K562 (cell line): ENCODE measurements around the gene CAMK2G. TPM values are rescaled to one million over a fixed set of nuclear protein-coding genes. Genes with fewer than 3 reads are reported as not detected.

Source experiments
- CBFB ChIP-seq: sonication (generic); formaldehyde crosslinking; IDR thresholded peaks from 2 replicates; pipeline ENCODE4 v1.4.0; 2020; ENCODE audit warnings: mild to moderate bottlenecking, missing genetic modification reagents
- CXXC5 ChIP-seq: fragments of 250-450 bp; sonication (Bioruptor Pico); IDR thresholded peaks from 2 replicates; pipeline ENCODE4 v1.8.0; 2022; ENCODE audit warnings: inconsistent platforms, mild to moderate bottlenecking, moderate library complexity
- DPF2 ChIP-seq: fragments of 450-650 bp; IDR thresholded peaks from 2 replicates; pipeline ENCODE4 v1.6.1; 2016
- FOXJ2 ChIP-seq: fragments of 200-800 bp; sonication (Bioruptor generic); IDR thresholded peaks from 2 replicates; pipeline ENCODE4 v1.6.1; 2016; ENCODE audit warnings: missing genetic modification characterization, missing compliant biosample characterization
- GTF2E2 ChIP-seq: fragments of 200-800 bp; sonication (Bioruptor generic); IDR thresholded peaks from 2 replicates; pipeline ENCODE4 v1.6.1; 2016; ENCODE audit warnings: missing genetic modification characterization, missing compliant biosample characterization
- HDAC1 ChIP-seq, 2 experiments: fragments of 450-650 bp; IDR thresholded peaks; 2 replicates each; pipeline ENCODE4 v1.6.1; 2016 to 2017; ENCODE audit warnings: inconsistent platforms in 1 of 2, mild to moderate bottlenecking in 1 of 2, moderate library complexity in 1 of 2
- HDAC8 ChIP-seq: fragments of 450-650 bp; IDR thresholded peaks from 2 replicates; pipeline ENCODE4 v1.6.1; 2016; ENCODE audit warnings: mild to moderate bottlenecking, missing genetic modification characterization, moderate library complexity, missing compliant biosample characterization
- LEF1 ChIP-seq: fragments of 450-650 bp; IDR thresholded peaks from 2 replicates; pipeline ENCODE4 v1.6.1; 2016; ENCODE audit warnings: mild to moderate bottlenecking
- MTA1 ChIP-seq: fragments of 450-650 bp; IDR thresholded peaks from 2 replicates; pipeline ENCODE4 v1.6.1; 2017; ENCODE audit warnings: borderline replicate concordance
- NCOA4 ChIP-seq: fragments of 450-650 bp; IDR thresholded peaks from 2 replicates; pipeline ENCODE4 v1.6.1; 2018; ENCODE audit warnings: mild to moderate bottlenecking; ENCODE audit not compliant: partially characterized antibody
- PHF8 ChIP-seq: fragments of 200-600 bp; sonication (generic); IDR thresholded peaks from 2 replicates; pipeline ENCODE4 v1.6.1; 2012; ENCODE audit warnings: mixed run types, mild to moderate bottlenecking, inconsistent platforms, low read length, moderate library complexity, borderline replicate concordance
- POLR3G ChIP-seq: IDR thresholded peaks from 2 replicates; pipeline ENCODE4 v1.6.1; 2011; ENCODE audit not compliant: insufficient read length, insufficient replicate concordance; ENCODE audit errors: extremely low read depth
- RBM17 ChIP-seq: fragments of 200-400 bp; formaldehyde crosslinking; IDR thresholded peaks from 2 replicates; pipeline ENCODE4 v1.6.1; 2017; ENCODE audit warnings: low read depth, mild to moderate bottlenecking, low read length, borderline replicate concordance
- SRSF7 ChIP-seq: fragments of 200-400 bp; formaldehyde crosslinking; optimal IDR thresholded peaks from 2 replicates; pipeline ENCODE3; 2017; ENCODE audit warnings: mild to moderate bottlenecking, low read depth, low read length
- USF1 ChIP-seq: sonication (generic); formaldehyde crosslinking; IDR thresholded peaks from 2 replicates; pipeline ENCODE4 v1.9.0; 2022; ENCODE audit warnings: mild to moderate bottlenecking, missing genetic modification reagents
- ZNF12 ChIP-seq: sonication (generic); formaldehyde crosslinking; IDR thresholded peaks from 2 replicates; pipeline ENCODE4 v1.4.0; 2020; ENCODE audit warnings: mild to moderate bottlenecking, missing genetic modification reagents
- ZNF316 ChIP-seq: fragments of 450-650 bp; IDR thresholded peaks from 2 replicates; pipeline ENCODE4 v1.6.1; 2016
- ZNF431 ChIP-seq: sonication (generic); formaldehyde crosslinking; IDR thresholded peaks from 2 replicates; pipeline ENCODE4 v1.8.0; 2022; ENCODE audit warnings: mild to moderate bottlenecking, missing genetic modification reagents
- ZNF436 ChIP-seq: fragments of 250-450, 450-650 bp; sonication (Bioruptor Pico); formaldehyde crosslinking; IDR thresholded peaks from 2 replicates; pipeline ENCODE4 v1.7.0; 2020; ENCODE audit warnings: mild to moderate bottlenecking
- polyA plus RNA-seq, 8 experiments: library from polyadenylated mRNA; depleted of rRNA in 4 of 8; stranded (reverse) in 5 of 8; unstranded in 3 of 8; fragments of >200 nt; fragmentation: Nextera tagmentation in 2 of 8; fragmentation: Illumina TruSeq in 1 of 8; extraction: Ambion mirVana in 2 of 8; extraction: Trizol in 1 of 8; gene quantifications; 2 replicates each; pipeline versions ENCODE4 v1.2.1 to v1.2.3, GENCODE V29; 2011 to 2014; ENCODE audit warnings: inconsistent platforms in 1 of 8, missing spikeins in 1 of 8
- total RNA-seq, 7 experiments: library from RNA; depleted of rRNA in 6 of 7; stranded (reverse); fragments of >200 nt in 6 of 7; fragmentation: Illumina TruSeq in 2 of 7; extraction: Trizol in 2 of 7; gene quantifications; 2 replicates each; pipeline versions ENCODE4 v1.2.1 to v1.2.3, GENCODE V29; 2011 to 2021; ENCODE audit warnings: low replicate concordance in 1 of 7
- TF ChIP-seq, protein P1 (sequence below): fragments of 450-650 bp; IDR thresholded peaks from 2 replicates; pipeline ENCODE4 v1.6.1; 2018; ENCODE audit not compliant: partially characterized antibody
- TF ChIP-seq, protein P2 (sequence below): fragments of 450-650 bp; formaldehyde crosslinking; conservative IDR thresholded peaks from 2 replicates; pipeline ENCODE4 v1.4.0; 2022; ENCODE audit warnings: mild to moderate bottlenecking, missing genetic modification characterization
- TF ChIP-seq, protein P3 (sequence below): fragments of 200-800 bp; sonication (Bioruptor generic); IDR thresholded peaks from 2 replicates; pipeline ENCODE4 v1.6.1; 2017; ENCODE audit warnings: missing genetic modification characterization, missing compliant biosample characterization

CAMK2G gene
- total and polyA plus RNA-seq, 9 of the 15 experiments (the other 6 are each of a cell fraction or from before 2014, with no cell fraction given) = 9.0 to 37.9 (median 32.6) TPM

GRCh38 chr10:73781879-73782748 is 92.2 kb downstream of the CAMK2G start, which contains the start of gene CHCHD1 (continued):
- TF ChIP-seq, protein P1, sequence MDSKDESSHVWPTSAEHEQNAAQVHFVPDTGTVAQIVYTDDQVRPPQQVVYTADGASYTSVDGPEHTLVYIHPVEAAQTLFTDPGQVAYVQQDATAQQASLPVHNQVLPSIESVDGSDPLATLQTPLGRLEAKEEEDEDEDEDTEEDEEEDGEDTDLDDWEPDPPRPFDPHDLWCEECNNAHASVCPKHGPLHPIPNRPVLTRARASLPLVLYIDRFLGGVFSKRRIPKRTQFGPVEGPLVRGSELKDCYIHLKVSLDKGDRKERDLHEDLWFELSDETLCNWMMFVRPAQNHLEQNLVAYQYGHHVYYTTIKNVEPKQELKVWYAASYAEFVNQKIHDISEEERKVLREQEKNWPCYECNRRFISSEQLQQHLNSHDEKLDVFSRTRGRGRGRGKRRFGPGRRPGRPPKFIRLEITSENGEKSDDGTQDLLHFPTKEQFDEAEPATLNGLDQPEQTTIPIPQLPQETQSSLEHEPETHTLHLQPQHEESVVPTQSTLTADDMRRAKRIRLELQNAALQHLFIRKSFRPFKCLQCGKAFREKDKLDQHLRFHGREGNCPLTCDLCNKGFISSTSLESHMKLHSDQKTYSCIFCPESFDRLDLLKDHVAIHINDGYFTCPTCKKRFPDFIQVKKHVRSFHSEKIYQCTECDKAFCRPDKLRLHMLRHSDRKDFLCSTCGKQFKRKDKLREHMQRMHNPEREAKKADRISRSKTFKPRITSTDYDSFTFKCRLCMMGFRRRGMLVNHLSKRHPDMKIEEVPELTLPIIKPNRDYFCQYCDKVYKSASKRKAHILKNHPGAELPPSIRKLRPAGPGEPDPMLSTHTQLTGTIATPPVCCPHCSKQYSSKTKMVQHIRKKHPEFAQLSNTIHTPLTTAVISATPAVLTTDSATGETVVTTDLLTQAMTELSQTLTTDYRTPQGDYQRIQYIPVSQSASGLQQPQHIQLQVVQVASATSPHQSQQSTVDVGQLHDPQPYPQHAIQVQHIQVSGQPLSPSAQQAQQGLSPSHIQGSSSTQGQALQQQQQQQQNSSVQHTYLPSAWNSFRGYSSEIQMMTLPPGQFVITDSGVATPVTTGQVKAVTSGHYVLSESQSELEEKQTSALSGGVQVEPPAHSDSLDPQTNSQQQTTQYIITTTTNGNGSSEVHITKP = peak; percentile 92
- peak; percentile 82 for TF ChIP-seq ZNF316
- TF ChIP-seq HDAC1 (IDR thresholded peaks at IDR 0.05) = peak in 1 of 2 experiments; percentile 82; a peak in 2 of 4 replicates
- peak; percentile 85 for TF ChIP-seq CXXC5 (CRISPR knock-in tag)
- no peak for TF ChIP-seq HDAC8 (tag)
- TF ChIP-seq NCOA4 = no peak
- TF ChIP-seq PHF8 = peak; percentile 92; the same call in 1 of the 2 replicates
- no peak for TF ChIP-seq ZNF431
- TF ChIP-seq, protein P2, sequence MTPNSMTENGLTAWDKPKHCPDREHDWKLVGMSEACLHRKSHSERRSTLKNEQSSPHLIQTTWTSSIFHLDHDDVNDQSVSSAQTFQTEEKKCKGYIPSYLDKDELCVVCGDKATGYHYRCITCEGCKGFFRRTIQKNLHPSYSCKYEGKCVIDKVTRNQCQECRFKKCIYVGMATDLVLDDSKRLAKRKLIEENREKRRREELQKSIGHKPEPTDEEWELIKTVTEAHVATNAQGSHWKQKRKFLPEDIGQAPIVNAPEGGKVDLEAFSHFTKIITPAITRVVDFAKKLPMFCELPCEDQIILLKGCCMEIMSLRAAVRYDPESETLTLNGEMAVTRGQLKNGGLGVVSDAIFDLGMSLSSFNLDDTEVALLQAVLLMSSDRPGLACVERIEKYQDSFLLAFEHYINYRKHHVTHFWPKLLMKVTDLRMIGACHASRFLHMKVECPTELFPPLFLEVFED = no peak
- TF ChIP-seq DPF2 = no peak
- no peak for TF ChIP-seq ZNF436 (CRISPR knock-in tag)
- TF ChIP-seq CBFB (CRISPR knock-in tag) = peak; percentile 98
- no peak for TF ChIP-seq POLR3G
- no peak for TF ChIP-seq RBM17
- TF ChIP-seq ZNF12 (CRISPR knock-in tag) = peak; percentile 87
- TF ChIP-seq USF1 (CRISPR knock-in tag) = peak; percentile 80
- peak; percentile 61; the same call in 1 of the 2 replicates for TF ChIP-seq GTF2E2 (tag)
- TF ChIP-seq FOXJ2 (tag) = 0 out of 2 replicates have a peak, but pooled peaks have one; percentile 19
- TF ChIP-seq, protein P3, sequence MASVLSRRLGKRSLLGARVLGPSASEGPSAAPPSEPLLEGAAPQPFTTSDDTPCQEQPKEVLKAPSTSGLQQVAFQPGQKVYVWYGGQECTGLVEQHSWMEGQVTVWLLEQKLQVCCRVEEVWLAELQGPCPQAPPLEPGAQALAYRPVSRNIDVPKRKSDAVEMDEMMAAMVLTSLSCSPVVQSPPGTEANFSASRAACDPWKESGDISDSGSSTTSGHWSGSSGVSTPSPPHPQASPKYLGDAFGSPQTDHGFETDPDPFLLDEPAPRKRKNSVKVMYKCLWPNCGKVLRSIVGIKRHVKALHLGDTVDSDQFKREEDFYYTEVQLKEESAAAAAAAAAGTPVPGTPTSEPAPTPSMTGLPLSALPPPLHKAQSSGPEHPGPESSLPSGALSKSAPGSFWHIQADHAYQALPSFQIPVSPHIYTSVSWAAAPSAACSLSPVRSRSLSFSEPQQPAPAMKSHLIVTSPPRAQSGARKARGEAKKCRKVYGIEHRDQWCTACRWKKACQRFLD (CRISPR knock-in tag) = peak; percentile 69; the same call in 1 of the 2 replicates
- no peak for TF ChIP-seq MTA1
- no peak for TF ChIP-seq SRSF7
- no peak for TF ChIP-seq LEF1
